WTC11 (cell line): Measurements from ENCODE around the gene EFCAB13. TPM values are rescaled to one million over a fixed set of nuclear protein-coding genes. Genes with fewer than 3 reads are reported as not detected.

ENCODE experiments used
- ATAC-seq: fragments of 200-7000 bp; cut with Tn5 transposase; 2 replicates; pipeline ENCODE4 v1.10.0; 2021; ENCODE audit warnings: mild to moderate bottlenecking, moderate library complexity
- CTCF ChIA-PET: fragments of 300-600 bp; sonication (Branson Sonifier 250); formaldehyde crosslinking; loops from one replicate; lab custom pipeline; 2021; ENCODE audit warnings: antibody characterized with exemption; lab: Charles Lee
- POLR2A ChIA-PET: fragments of 350-600 bp; sonication (Branson Sonifier 250); formaldehyde crosslinking; loops from one replicate; lab custom pipeline; 2021; ENCODE audit warnings: antibody characterized with exemption; lab: Charles Lee
- DNase-seq: peaks from one replicate; pipeline ENCODE4 v3.0.0; 2021; ENCODE audit warnings: low spot score
- H3K27ac Mint-ChIP-seq: 2 replicates; pipeline ENCODE4 v1.8.0; 2021; ENCODE audit warnings: mixed read lengths
- H3K27me3 Mint-ChIP-seq: 2 replicates; pipeline ENCODE4 v1.8.0; 2021; ENCODE audit warnings: low read depth, mild to moderate bottlenecking, moderate library complexity, mixed read lengths
- H3K36me3 Mint-ChIP-seq: 2 replicates; pipeline ENCODE4 v1.8.0; 2021; ENCODE audit warnings: mixed read lengths
- H3K4me1 Mint-ChIP-seq: 2 replicates; pipeline ENCODE4 v1.8.0; 2022; ENCODE audit warnings: mixed read lengths
- H3K4me3 Mint-ChIP-seq: 2 replicates; pipeline ENCODE4 v1.8.0; 2021; ENCODE audit warnings: mild to moderate bottlenecking, moderate library complexity, mixed read lengths
- H3K9me3 Mint-ChIP-seq: 2 replicates; pipeline ENCODE4 v1.8.0; 2021; ENCODE audit warnings: mixed read lengths
- ATF1 ChIP-seq: sonication (generic); formaldehyde crosslinking; IDR thresholded peaks from 2 replicates; pipeline ENCODE4 v1.8.1; 2023; ENCODE audit warnings: mild to moderate bottlenecking, moderate library complexity, missing genetic modification reagents
- CREM ChIP-seq: sonication (generic); formaldehyde crosslinking; IDR thresholded peaks from 2 replicates; pipeline ENCODE4 v1.8.1; 2022; ENCODE audit warnings: mild to moderate bottlenecking, missing genetic modification reagents, moderate library complexity
- FOXJ3 ChIP-seq: sonication (generic); formaldehyde crosslinking; IDR thresholded peaks from 2 replicates; pipeline ENCODE4 v1.9.0; 2021; ENCODE audit warnings: missing genetic modification reagents, mild to moderate bottlenecking, borderline replicate concordance
- FOXP1 ChIP-seq: sonication (generic); formaldehyde crosslinking; IDR thresholded peaks from 2 replicates; pipeline ENCODE4 v1.8.0; 2022; ENCODE audit warnings: missing genetic modification reagents, mild to moderate bottlenecking, moderate library complexity, borderline replicate concordance
- JAZF1 ChIP-seq: fragments of 250-450 bp; sonication (Bioruptor Pico); IDR thresholded peaks from 2 replicates; pipeline ENCODE4 v1.9.0; 2021; ENCODE audit warnings: moderate library complexity, mild to moderate bottlenecking, inconsistent platforms
- NFATC4 ChIP-seq: fragments of 250-450 bp; sonication (Bioruptor Pico); IDR thresholded peaks from 2 replicates; pipeline ENCODE4 v1.9.0; 2021; ENCODE audit warnings: mild to moderate bottlenecking
- NFE2L1 ChIP-seq: sonication (generic); formaldehyde crosslinking; IDR thresholded peaks from 2 replicates; pipeline ENCODE4 v1.8.1; 2023; ENCODE audit warnings: missing genetic modification reagents
- OVOL2 ChIP-seq: fragments of 250-450 bp; sonication (Bioruptor Pico); IDR thresholded peaks from 2 replicates; pipeline ENCODE4 v1.9.0; 2021; ENCODE audit warnings: mild to moderate bottlenecking, borderline replicate concordance
- RORB ChIP-seq: fragments of 250-450 bp; sonication (Bioruptor Pico); IDR thresholded peaks from 2 replicates; pipeline ENCODE4 v1.9.0; 2021; ENCODE audit warnings: mild to moderate bottlenecking
- SP1 ChIP-seq: sonication (generic); formaldehyde crosslinking; conservative IDR thresholded peaks from 2 replicates; pipeline ENCODE4 v1.8.1; 2022; ENCODE audit warnings: missing genetic modification reagents
- TEAD1 ChIP-seq: sonication (generic); formaldehyde crosslinking; IDR thresholded peaks from 2 replicates; pipeline ENCODE4 v1.8.0; 2022; ENCODE audit warnings: mild to moderate bottlenecking, missing genetic modification reagents
- TP53 ChIP-seq: sonication (generic); formaldehyde crosslinking; IDR thresholded peaks from 2 replicates; pipeline ENCODE4 v1.8.1; 2023; ENCODE audit warnings: mild to moderate bottlenecking, missing genetic modification reagents
- ZBTB21 ChIP-seq: sonication (generic); formaldehyde crosslinking; IDR thresholded peaks from 2 replicates; pipeline ENCODE4 v1.8.1; 2023; ENCODE audit warnings: mild to moderate bottlenecking, missing genetic modification reagents, borderline replicate concordance
- total RNA-seq: library from RNA; stranded (reverse); gene quantifications from 3 replicates; pipeline ENCODE4 v1.2.3, GENCODE V29; 2021
- TF ChIP-seq, protein P1 (sequence below): sonication (generic); formaldehyde crosslinking; IDR thresholded peaks from 2 replicates; pipeline ENCODE4 v1.8.1; 2022; ENCODE audit warnings: low read depth, missing genetic modification reagents, borderline replicate concordance
- TF ChIP-seq, protein P2 (sequence below): sonication (generic); formaldehyde crosslinking; IDR thresholded peaks from 2 replicates; pipeline ENCODE4 v1.8.1; 2023; ENCODE audit warnings: mild to moderate bottlenecking, missing genetic modification reagents, moderate library complexity
- TF ChIP-seq, protein P3 (sequence below): sonication (generic); formaldehyde crosslinking; IDR thresholded peaks from 2 replicates; pipeline ENCODE4 v1.8.0; 2022; ENCODE audit warnings: mild to moderate bottlenecking, missing genetic modification reagents
- TF ChIP-seq, protein P4 (sequence below): fragments of 250-450 bp; sonication (Bioruptor Pico); IDR thresholded peaks from 2 replicates; pipeline ENCODE4 v2.1.2; 2022; ENCODE audit warnings: mild to moderate bottlenecking, moderate library complexity
- TF ChIP-seq, protein P5 (sequence below): sonication (generic); formaldehyde crosslinking; IDR thresholded peaks from 2 replicates; pipeline ENCODE4 v1.8.0; 2023; ENCODE audit warnings: mild to moderate bottlenecking, missing genetic modification reagents
- TF ChIP-seq, protein P6 (sequence below): sonication (generic); formaldehyde crosslinking; IDR thresholded peaks from 2 replicates; pipeline ENCODE4 v1.8.1; 2023; ENCODE audit warnings: mild to moderate bottlenecking, moderate library complexity, missing genetic modification reagents
- TF ChIP-seq, protein P7 (sequence below): sonication (generic); formaldehyde crosslinking; conservative IDR thresholded peaks from 2 replicates; pipeline ENCODE4 v1.8.1; 2022; ENCODE audit warnings: mild to moderate bottlenecking, missing genetic modification reagents
- TF ChIP-seq, protein P8 (sequence below): fragments of 250-450 bp; sonication (Bioruptor Pico); IDR thresholded peaks from 2 replicates; pipeline ENCODE4 v1.8.0; 2021; ENCODE audit warnings: mild to moderate bottlenecking
- TF ChIP-seq, protein P9 (sequence below): fragments of 250-450 bp; sonication (Bioruptor Pico); IDR thresholded peaks from 2 replicates; pipeline ENCODE4 v1.9.0; 2021; ENCODE audit warnings: moderate library complexity, mild to moderate bottlenecking, inconsistent platforms, borderline replicate concordance

The EFCAB13 gene
- total RNA-seq, 1 experiment from 2014 or later: 3.5 TPM

DNA sequence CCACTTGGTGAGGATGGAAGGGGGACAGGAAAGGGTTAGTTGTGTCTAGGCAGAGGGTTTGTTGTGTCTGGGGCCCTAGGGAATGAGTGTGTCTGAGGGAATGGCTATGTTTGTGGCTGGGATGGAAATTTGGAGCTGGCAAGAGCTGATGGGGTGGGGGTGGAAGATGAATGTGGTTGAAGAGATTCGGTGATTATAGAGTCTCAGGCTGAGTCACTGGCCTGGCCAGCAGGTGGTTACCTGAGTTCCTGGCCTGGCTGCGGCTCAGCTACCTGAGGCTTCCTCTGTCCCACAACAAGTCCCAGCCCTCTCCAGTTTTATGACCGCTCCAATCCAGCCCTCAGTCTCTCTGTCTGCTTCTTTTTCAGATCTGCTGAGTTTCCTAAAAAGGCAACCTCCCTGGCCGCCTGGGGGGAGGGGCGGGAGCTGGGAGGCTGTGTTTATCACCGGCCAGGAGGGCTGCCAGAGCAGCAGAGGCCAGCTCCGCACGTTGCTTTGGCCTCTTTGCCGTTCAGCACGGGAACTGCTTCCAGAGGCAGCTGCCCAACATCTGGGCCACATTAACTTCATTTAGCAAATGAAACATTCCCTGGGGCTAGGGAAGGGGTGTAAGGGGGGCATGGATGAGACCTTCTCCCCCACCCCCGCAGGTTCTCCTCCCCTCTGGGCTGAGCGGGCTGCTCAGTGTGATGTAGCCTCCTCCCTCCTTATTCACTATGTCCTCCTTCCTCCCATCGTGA is 48.3 kb upstream of the EFCAB13 start:
- ATAC-seq: peak; percentile 81
- POLR2A ChIA-PET: interaction anchor here (0.6 to 1.4 kb wide), 3 partner anchors 11 to 241 kb away, joined by 3 read pairs; no protein-coding TSS in a partner anchor

More for the DNA sequence above, 48.3 kb upstream of the EFCAB13 start:
- H3K27ac Mint-ChIP-seq: peak overlapping the region; percentile 88
- peak; percentile 75 for DNase-seq
- CTCF ChIA-PET: interaction anchor here (1.0 to 2.2 kb wide), 6 partner anchors 9 to 374 kb away, joined by 3 to 14 read pairs (median 5); partner anchors contain the start of genes ITGB3 and KPNB1
- no peaks in the 10 kb centered on the region for H3K36me3 Mint-ChIP-seq
- no peaks in the 10 kb centered on the region; the same call in 1 of the 2 replicates for H3K27me3 Mint-ChIP-seq
- TF ChIP-seq, protein P1, sequence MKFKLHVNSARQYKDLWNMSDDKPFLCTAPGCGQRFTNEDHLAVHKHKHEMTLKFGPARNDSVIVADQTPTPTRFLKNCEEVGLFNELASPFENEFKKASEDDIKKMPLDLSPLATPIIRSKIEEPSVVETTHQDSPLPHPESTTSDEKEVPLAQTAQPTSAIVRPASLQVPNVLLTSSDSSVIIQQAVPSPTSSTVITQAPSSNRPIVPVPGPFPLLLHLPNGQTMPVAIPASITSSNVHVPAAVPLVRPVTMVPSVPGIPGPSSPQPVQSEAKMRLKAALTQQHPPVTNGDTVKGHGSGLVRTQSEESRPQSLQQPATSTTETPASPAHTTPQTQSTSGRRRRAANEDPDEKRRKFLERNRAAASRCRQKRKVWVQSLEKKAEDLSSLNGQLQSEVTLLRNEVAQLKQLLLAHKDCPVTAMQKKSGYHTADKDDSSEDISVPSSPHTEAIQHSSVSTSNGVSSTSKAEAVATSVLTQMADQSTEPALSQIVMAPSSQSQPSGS (CRISPR knock-in tag): no peak
- TF ChIP-seq OVOL2 (no peak), CREM (CRISPR knock-in tag) (no peak), FOXP1 (CRISPR knock-in tag) (0 out of 2 replicates have a peak, but pooled peaks have one; percentile 46), JAZF1 (CRISPR knock-in tag) (no peak), TP53 (CRISPR knock-in tag) (no peak), NFE2L1 (CRISPR knock-in tag) (0 out of 2 replicates have a peak, but pooled peaks have one; percentile 13), NFATC4 (no peak), ATF1 (CRISPR knock-in tag) (no peak), SP1 (CRISPR knock-in tag) (no peak), TEAD1 (CRISPR knock-in tag) (no peak), FOXJ3 (CRISPR knock-in tag) (no peak), RORB (CRISPR knock-in tag) (no peak), ZBTB21 (no peak)
- TF ChIP-seq, protein P2, sequence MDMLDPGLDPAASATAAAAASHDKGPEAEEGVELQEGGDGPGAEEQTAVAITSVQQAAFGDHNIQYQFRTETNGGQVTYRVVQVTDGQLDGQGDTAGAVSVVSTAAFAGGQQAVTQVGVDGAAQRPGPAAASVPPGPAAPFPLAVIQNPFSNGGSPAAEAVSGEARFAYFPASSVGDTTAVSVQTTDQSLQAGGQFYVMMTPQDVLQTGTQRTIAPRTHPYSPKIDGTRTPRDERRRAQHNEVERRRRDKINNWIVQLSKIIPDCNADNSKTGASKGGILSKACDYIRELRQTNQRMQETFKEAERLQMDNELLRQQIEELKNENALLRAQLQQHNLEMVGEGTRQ (CRISPR knock-in tag): no peak
- TF ChIP-seq, protein P3, sequence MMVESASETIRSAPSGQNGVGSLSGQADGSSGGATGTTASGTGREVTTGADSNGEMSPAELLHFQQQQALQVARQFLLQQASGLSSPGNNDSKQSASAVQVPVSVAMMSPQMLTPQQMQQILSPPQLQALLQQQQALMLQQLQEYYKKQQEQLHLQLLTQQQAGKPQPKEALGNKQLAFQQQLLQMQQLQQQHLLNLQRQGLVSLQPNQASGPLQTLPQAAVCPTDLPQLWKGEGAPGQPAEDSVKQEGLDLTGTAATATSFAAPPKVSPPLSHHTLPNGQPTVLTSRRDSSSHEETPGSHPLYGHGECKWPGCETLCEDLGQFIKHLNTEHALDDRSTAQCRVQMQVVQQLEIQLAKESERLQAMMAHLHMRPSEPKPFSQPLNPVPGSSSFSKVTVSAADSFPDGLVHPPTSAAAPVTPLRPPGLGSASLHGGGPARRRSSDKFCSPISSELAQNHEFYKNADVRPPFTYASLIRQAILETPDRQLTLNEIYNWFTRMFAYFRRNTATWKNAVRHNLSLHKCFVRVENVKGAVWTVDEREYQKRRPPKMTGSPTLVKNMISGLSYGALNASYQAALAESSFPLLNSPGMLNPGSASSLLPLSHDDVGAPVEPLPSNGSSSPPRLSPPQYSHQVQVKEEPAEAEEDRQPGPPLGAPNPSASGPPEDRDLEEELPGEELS (CRISPR knock-in tag): no peak
- TF ChIP-seq, protein P4, sequence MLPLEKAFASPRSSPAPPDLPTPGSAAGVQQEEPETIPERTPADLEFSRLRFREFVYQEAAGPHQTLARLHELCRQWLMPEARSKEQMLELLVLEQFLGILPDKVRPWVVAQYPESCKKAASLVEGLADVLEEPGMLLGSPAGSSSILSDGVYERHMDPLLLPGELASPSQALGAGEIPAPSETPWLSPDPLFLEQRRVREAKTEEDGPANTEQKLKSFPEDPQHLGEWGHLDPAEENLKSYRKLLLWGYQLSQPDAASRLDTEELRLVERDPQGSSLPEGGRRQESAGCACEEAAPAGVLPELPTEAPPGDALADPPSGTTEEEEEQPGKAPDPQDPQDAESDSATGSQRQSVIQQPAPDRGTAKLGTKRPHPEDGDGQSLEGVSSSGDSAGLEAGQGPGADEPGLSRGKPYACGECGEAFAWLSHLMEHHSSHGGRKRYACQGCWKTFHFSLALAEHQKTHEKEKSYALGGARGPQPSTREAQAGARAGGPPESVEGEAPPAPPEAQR: no peak
- TF ChIP-seq, protein P5, sequence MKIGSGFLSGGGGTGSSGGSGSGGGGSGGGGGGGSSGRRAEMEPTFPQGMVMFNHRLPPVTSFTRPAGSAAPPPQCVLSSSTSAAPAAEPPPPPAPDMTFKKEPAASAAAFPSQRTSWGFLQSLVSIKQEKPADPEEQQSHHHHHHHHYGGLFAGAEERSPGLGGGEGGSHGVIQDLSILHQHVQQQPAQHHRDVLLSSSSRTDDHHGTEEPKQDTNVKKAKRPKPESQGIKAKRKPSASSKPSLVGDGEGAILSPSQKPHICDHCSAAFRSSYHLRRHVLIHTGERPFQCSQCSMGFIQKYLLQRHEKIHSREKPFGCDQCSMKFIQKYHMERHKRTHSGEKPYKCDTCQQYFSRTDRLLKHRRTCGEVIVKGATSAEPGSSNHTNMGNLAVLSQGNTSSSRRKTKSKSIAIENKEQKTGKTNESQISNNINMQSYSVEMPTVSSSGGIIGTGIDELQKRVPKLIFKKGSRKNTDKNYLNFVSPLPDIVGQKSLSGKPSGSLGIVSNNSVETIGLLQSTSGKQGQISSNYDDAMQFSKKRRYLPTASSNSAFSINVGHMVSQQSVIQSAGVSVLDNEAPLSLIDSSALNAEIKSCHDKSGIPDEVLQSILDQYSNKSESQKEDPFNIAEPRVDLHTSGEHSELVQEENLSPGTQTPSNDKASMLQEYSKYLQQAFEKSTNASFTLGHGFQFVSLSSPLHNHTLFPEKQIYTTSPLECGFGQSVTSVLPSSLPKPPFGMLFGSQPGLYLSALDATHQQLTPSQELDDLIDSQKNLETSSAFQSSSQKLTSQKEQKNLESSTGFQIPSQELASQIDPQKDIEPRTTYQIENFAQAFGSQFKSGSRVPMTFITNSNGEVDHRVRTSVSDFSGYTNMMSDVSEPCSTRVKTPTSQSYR (CRISPR knock-in tag): peak; percentile 89
- TF ChIP-seq, protein P6, sequence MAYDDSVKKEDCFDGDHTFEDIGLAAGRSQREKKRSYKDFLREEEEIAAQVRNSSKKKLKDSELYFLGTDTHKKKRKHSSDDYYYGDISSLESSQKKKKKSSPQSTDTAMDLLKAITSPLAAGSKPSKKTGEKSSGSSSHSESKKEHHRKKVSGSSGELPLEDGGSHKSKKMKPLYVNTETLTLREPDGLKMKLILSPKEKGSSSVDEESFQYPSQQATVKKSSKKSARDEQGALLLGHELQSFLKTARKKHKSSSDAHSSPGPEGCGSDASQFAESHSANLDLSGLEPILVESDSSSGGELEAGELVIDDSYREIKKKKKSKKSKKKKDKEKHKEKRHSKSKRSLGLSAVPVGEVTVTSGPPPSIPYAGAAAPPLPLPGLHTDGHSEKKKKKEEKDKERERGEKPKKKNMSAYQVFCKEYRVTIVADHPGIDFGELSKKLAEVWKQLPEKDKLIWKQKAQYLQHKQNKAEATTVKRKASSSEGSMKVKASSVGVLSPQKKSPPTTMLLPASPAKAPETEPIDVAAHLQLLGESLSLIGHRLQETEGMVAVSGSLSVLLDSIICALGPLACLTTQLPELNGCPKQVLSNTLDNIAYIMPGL (CRISPR knock-in tag): no peak
- TF ChIP-seq, protein P7, sequence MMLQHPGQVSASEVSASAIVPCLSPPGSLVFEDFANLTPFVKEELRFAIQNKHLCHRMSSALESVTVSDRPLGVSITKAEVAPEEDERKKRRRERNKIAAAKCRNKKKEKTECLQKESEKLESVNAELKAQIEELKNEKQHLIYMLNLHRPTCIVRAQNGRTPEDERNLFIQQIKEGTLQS (CRISPR knock-in tag): no peak
- TF ChIP-seq, protein P8, sequence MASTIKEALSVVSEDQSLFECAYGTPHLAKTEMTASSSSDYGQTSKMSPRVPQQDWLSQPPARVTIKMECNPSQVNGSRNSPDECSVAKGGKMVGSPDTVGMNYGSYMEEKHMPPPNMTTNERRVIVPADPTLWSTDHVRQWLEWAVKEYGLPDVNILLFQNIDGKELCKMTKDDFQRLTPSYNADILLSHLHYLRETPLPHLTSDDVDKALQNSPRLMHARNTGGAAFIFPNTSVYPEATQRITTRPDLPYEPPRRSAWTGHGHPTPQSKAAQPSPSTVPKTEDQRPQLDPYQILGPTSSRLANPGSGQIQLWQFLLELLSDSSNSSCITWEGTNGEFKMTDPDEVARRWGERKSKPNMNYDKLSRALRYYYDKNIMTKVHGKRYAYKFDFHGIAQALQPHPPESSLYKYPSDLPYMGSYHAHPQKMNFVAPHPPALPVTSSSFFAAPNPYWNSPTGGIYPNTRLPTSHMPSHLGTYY (CRISPR knock-in tag): no peak
- TF ChIP-seq, protein P9, sequence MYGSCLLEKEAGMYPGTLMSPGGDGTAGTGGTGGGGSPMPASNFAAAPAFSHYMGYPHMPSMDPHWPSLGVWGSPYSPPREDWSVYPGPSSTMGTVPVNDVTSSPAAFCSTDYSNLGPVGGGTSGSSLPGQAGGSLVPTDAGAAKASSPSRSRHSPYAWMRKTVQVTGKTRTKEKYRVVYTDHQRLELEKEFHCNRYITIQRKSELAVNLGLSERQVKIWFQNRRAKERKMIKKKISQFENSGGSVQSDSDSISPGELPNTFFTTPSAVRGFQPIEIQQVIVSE (CRISPR knock-in tag): no peak
- peak overlapping the region; percentile 32 for H3K4me3 Mint-ChIP-seq
- H3K9me3 Mint-ChIP-seq: no peaks in the 10 kb centered on the region; the same call in 1 of the 2 replicates
- H3K4me1 Mint-ChIP-seq: peaks cover 44% of the 10 kb centered on the region
